Neural crest cell (in vitro differentiated cells): ENCODE results near the gene GPC6. TPM values are rescaled to one million over a fixed set of nuclear protein-coding genes. Genes with fewer than 3 reads are reported as not detected.

ENCODE experiments used
- DNase-seq: peaks from one replicate; pipeline ENCODE4 v3.0.0; 2021; ENCODE audit warnings: low read depth, mixed read lengths, low spot score
- H3K27ac Mint-ChIP-seq: one replicate; pipeline ENCODE4 v1.8.0; 2021; ENCODE audit warnings: mild to moderate bottlenecking, mixed read lengths; ENCODE audit not compliant: unreplicated experiment
- H3K27me3 Mint-ChIP-seq: 2 replicates; pipeline ENCODE4 v1.8.0; 2021; ENCODE audit warnings: low read depth, mild to moderate bottlenecking, mixed read lengths
- H3K36me3 Mint-ChIP-seq: 2 replicates; pipeline ENCODE4 v1.8.0; 2021; ENCODE audit warnings: low read depth, mild to moderate bottlenecking, mixed read lengths
- H3K4me1 Mint-ChIP-seq: 2 replicates; pipeline ENCODE4 v1.8.0; 2021; ENCODE audit warnings: mixed read lengths
- H3K4me3 Mint-ChIP-seq: one replicate; pipeline ENCODE4 v1.8.0; 2021; ENCODE audit warnings: mild to moderate bottlenecking, mixed read lengths
- H3K9me3 Mint-ChIP-seq: 2 replicates; pipeline ENCODE4 v1.8.0; 2021; ENCODE audit warnings: mixed read lengths
- CTCF ChIP-seq: fragments of 200-600 bp; sonication (generic); conservative IDR thresholded peaks from 2 replicates; pipeline ENCODE4 v1.5.0; 2021; ENCODE audit warnings: antibody characterized with exemption, mild to moderate bottlenecking
- total RNA-seq: library from RNA; stranded (reverse); gene quantifications from 2 replicates; pipeline ENCODE4 v1.2.1, GENCODE V29; 2021

Gene GPC6
- total RNA-seq, 1 donor from 2014 or later = 13.4 TPM

GRCh38 chr13:93876236-93876635, 649.6 kb downstream of the GPC6 start:
- Mint-ChIP-seq H3K4me1 (no peaks in the 10 kb centered on the region), H3K9me3 (peaks cover 8% of the 10 kb centered on the region), H3K27ac (no peak overlapping the region), H3K36me3 (peaks cover 7% of the 10 kb centered on the region), H3K27me3 (no peaks in the 10 kb centered on the region), H3K4me3 (no peak overlapping the region)
- DNase-seq = no peak
- TF ChIP-seq CTCF = no peak

DNA sequence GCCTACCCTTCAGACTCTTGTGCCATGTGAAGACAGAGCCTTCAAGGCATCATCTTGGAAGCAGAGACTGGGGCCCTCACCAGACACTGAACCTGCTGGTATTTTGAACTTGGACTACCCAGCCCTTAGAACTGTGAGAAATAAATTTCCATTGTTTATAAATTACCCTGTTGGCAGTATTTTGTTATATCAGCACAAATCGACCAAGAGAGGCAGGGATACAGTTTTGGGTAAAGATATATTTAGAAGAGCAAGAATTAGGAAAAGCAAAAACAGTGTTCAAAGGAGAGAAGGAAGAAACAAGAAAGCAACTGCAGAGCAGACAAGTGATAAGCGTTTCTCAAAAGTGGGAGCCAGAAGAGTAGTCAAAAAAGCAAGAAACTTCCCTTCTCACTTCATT, 652.1 kb downstream of the GPC6 start:
- H3K9me3 Mint-ChIP-seq = peaks cover 8% of the 10 kb centered on the region
- peaks cover 7% of the 10 kb centered on the region for H3K36me3 Mint-ChIP-seq
- no peak overlapping the region for H3K4me3 Mint-ChIP-seq
- H3K27ac Mint-ChIP-seq = no peak overlapping the region
- no peak for DNase-seq
- H3K27me3 Mint-ChIP-seq = no peaks in the 10 kb centered on the region
- TF ChIP-seq CTCF = no peak
- no peaks in the 10 kb centered on the region for H3K4me1 Mint-ChIP-seq

DNA sequence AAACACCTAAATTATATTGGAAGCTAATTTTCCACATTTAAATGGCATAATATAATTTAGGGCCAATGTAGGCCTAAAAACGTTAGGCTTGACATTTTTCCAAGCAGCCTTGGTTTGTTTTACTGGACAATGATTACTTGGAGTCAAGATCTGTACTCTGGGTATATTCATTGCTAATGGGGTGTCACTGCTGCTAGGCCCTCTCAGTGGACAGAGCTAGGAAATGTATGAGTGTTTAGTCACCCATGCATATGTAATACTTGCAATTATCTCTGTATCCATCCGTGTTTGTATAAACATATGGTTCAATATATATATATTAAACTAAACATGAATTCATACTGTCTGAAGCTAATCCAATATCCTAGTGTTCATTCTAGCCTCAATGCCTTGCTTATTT, 654.8 kb downstream of the GPC6 start:
- Mint-ChIP-seq H3K27ac (no peak overlapping the region), H3K36me3 (peaks cover 7% of the 10 kb centered on the region), H3K4me1 (no peaks in the 10 kb centered on the region), H3K4me3 (no peak overlapping the region), H3K27me3 (no peaks in the 10 kb centered on the region), H3K9me3 (peaks cover 8% of the 10 kb centered on the region)
- no peak for TF ChIP-seq CTCF
- no peak for DNase-seq

GRCh38 chr13:93882086-93882651, 655.6 kb downstream of the GPC6 start:
- H3K4me3 Mint-ChIP-seq = no peak overlapping the region
- TF ChIP-seq CTCF = no peak
- no peaks in the 10 kb centered on the region for H3K27me3 Mint-ChIP-seq
- peaks cover 7% of the 10 kb centered on the region for H3K36me3 Mint-ChIP-seq
- no peaks in the 10 kb centered on the region for H3K4me1 Mint-ChIP-seq
- no peak for DNase-seq
- H3K9me3 Mint-ChIP-seq = peaks cover 8% of the 10 kb centered on the region
- H3K27ac Mint-ChIP-seq = no peak overlapping the region

GRCh38 chr13:93889430-93889951, 662.9 kb downstream of the GPC6 start:
- no peaks in the 10 kb centered on the region for H3K36me3 Mint-ChIP-seq
- no peak overlapping the region for H3K4me3 Mint-ChIP-seq
- no peak for TF ChIP-seq CTCF
- no peaks in the 10 kb centered on the region for H3K9me3 Mint-ChIP-seq
- no peaks in the 10 kb centered on the region for H3K27me3 Mint-ChIP-seq
- no peak overlapping the region for H3K27ac Mint-ChIP-seq
- no peaks in the 10 kb centered on the region for H3K4me1 Mint-ChIP-seq
- no peak for DNase-seq
